WTC11 (cell line): ENCODE results near the gene GALT. TPM values are rescaled to one million over a fixed set of nuclear protein-coding genes. Genes with fewer than 3 reads are reported as not detected.

Experiments used
- ATAC-seq: fragments of 200-7000 bp; cut with Tn5 transposase; 2 replicates; pipeline ENCODE4 v1.10.0; 2021; ENCODE audit warnings: mild to moderate bottlenecking, moderate library complexity
- CTCF ChIA-PET: fragments of 300-600 bp; sonication (Branson Sonifier 250); formaldehyde crosslinking; loops from one replicate; lab custom pipeline; 2021; ENCODE audit warnings: antibody characterized with exemption; lab: Charles Lee
- POLR2A ChIA-PET: fragments of 350-600 bp; sonication (Branson Sonifier 250); formaldehyde crosslinking; loops from one replicate; lab custom pipeline; 2021; ENCODE audit warnings: antibody characterized with exemption; lab: Charles Lee
- DNase-seq: peaks from one replicate; pipeline ENCODE4 v3.0.0; 2021; ENCODE audit warnings: low spot score
- H3K27ac Mint-ChIP-seq: 2 replicates; pipeline ENCODE4 v1.8.0; 2021; ENCODE audit warnings: mixed read lengths
- H3K27me3 Mint-ChIP-seq: 2 replicates; pipeline ENCODE4 v1.8.0; 2021; ENCODE audit warnings: low read depth, mild to moderate bottlenecking, moderate library complexity, mixed read lengths
- H3K36me3 Mint-ChIP-seq: 2 replicates; pipeline ENCODE4 v1.8.0; 2021; ENCODE audit warnings: mixed read lengths
- H3K4me1 Mint-ChIP-seq: 2 replicates; pipeline ENCODE4 v1.8.0; 2022; ENCODE audit warnings: mixed read lengths
- H3K4me3 Mint-ChIP-seq: 2 replicates; pipeline ENCODE4 v1.8.0; 2021; ENCODE audit warnings: mild to moderate bottlenecking, moderate library complexity, mixed read lengths
- H3K9me3 Mint-ChIP-seq: 2 replicates; pipeline ENCODE4 v1.8.0; 2021; ENCODE audit warnings: mixed read lengths
- CREM ChIP-seq: sonication (generic); formaldehyde crosslinking; IDR thresholded peaks from 2 replicates; pipeline ENCODE4 v1.8.1; 2022; ENCODE audit warnings: mild to moderate bottlenecking, missing genetic modification reagents, moderate library complexity
- E2F5 ChIP-seq: sonication (generic); formaldehyde crosslinking; IDR thresholded peaks from 2 replicates; pipeline ENCODE4 v1.8.1; 2022; ENCODE audit warnings: mild to moderate bottlenecking, moderate library complexity, missing genetic modification reagents
- ERG ChIP-seq: fragments of 250-450 bp; sonication (Bioruptor Pico); IDR thresholded peaks from 2 replicates; pipeline ENCODE4 v1.8.0; 2021; ENCODE audit warnings: mild to moderate bottlenecking
- ETV6 ChIP-seq: sonication (generic); formaldehyde crosslinking; IDR thresholded peaks from 2 replicates; pipeline ENCODE4 v1.8.1; 2022; ENCODE audit warnings: mild to moderate bottlenecking, missing genetic modification reagents
- GABPB1 ChIP-seq: sonication (generic); formaldehyde crosslinking; IDR thresholded peaks from 2 replicates; pipeline ENCODE4 v1.8.1; 2023; ENCODE audit warnings: mild to moderate bottlenecking, missing genetic modification reagents
- MAX ChIP-seq: sonication (generic); formaldehyde crosslinking; IDR thresholded peaks from 2 replicates; pipeline ENCODE4 v1.8.0; 2022; ENCODE audit warnings: mild to moderate bottlenecking, missing genetic modification reagents
- NFE2L1 ChIP-seq: sonication (generic); formaldehyde crosslinking; IDR thresholded peaks from 2 replicates; pipeline ENCODE4 v1.8.1; 2023; ENCODE audit warnings: missing genetic modification reagents
- OVOL2 ChIP-seq: fragments of 250-450 bp; sonication (Bioruptor Pico); IDR thresholded peaks from 2 replicates; pipeline ENCODE4 v1.9.0; 2021; ENCODE audit warnings: mild to moderate bottlenecking, borderline replicate concordance
- PRRX2 ChIP-seq: fragments of 250-450 bp; sonication (Bioruptor Pico); IDR thresholded peaks from 2 replicates; pipeline ENCODE4 v1.8.0; 2021; ENCODE audit warnings: mild to moderate bottlenecking
- RELA ChIP-seq: sonication (generic); formaldehyde crosslinking; IDR thresholded peaks from 2 replicates; pipeline ENCODE4 v1.8.1; 2022; ENCODE audit warnings: missing genetic modification reagents, mild to moderate bottlenecking, borderline replicate concordance
- TEAD4 ChIP-seq: sonication (generic); formaldehyde crosslinking; IDR thresholded peaks from 2 replicates; pipeline ENCODE4 v1.8.0; 2022; ENCODE audit warnings: mild to moderate bottlenecking, missing genetic modification reagents
- TP53 ChIP-seq: sonication (generic); formaldehyde crosslinking; IDR thresholded peaks from 2 replicates; pipeline ENCODE4 v1.8.1; 2023; ENCODE audit warnings: mild to moderate bottlenecking, missing genetic modification reagents
- ZNF425 ChIP-seq: fragments of 250-450 bp; sonication (Bioruptor Pico); conservative IDR thresholded peaks from 2 replicates; pipeline ENCODE4 v1.9.0; 2021; ENCODE audit warnings: mild to moderate bottlenecking
- total RNA-seq: library from RNA; stranded (reverse); gene quantifications from 3 replicates; pipeline ENCODE4 v1.2.3, GENCODE V29; 2021
- TF ChIP-seq, protein P1 (sequence below): sonication (generic); formaldehyde crosslinking; IDR thresholded peaks from 2 replicates; pipeline ENCODE4 v1.8.0; 2022; ENCODE audit warnings: missing genetic modification reagents
- TF ChIP-seq, protein P2 (sequence below): sonication (generic); formaldehyde crosslinking; IDR thresholded peaks from 2 replicates; pipeline ENCODE4 v1.8.1; 2023; ENCODE audit warnings: mild to moderate bottlenecking, missing genetic modification reagents, moderate library complexity
- TF ChIP-seq, protein P3 (sequence below): fragments of 250-450 bp; sonication (Bioruptor Pico); IDR thresholded peaks from 2 replicates; pipeline ENCODE4 v1.9.0; 2021; ENCODE audit warnings: moderate library complexity, mild to moderate bottlenecking, inconsistent platforms, borderline replicate concordance
- TF ChIP-seq, protein P4 (sequence below): sonication (generic); formaldehyde crosslinking; conservative IDR thresholded peaks from 2 replicates; pipeline ENCODE4 v1.8.1; 2023; ENCODE audit warnings: mild to moderate bottlenecking, low read depth, missing genetic modification reagents, moderate library complexity
- TF ChIP-seq, protein P5 (sequence below): sonication (generic); formaldehyde crosslinking; IDR thresholded peaks from 2 replicates; pipeline ENCODE4 v1.8.0; 2023; ENCODE audit warnings: missing genetic modification reagents
- TF ChIP-seq, protein P6 (sequence below): fragments of 200-600 bp; IDR thresholded peaks from 2 replicates; pipeline ENCODE4 v1.8.0; 2022; ENCODE audit warnings: antibody characterized with exemption

GALT gene
- total RNA-seq, 1 experiment from 2014 or later = 39.7 TPM

GRCh38 chr9:34654323-34655051, 8.0 kb downstream of the GALT start:
- ChIA-PET CTCF (interaction anchor here (0.6 to 4.2 kb wide), 6 partner anchors 10 to 48 kb away, joined by 3 to 31 read pairs (median 6); no protein-coding TSS in a partner anchor), POLR2A (interaction anchor here (1.1 kb wide), 1 partner anchor 10 kb away, joined by 3 read pairs; no protein-coding TSS in a partner anchor)
- Mint-ChIP-seq H3K4me3 (no peak overlapping the region), H3K9me3 (no peaks in the 10 kb centered on the region), H3K4me1 (peaks cover 29% of the 10 kb centered on the region), H3K36me3 (peaks cover 4% of the 10 kb centered on the region), H3K27me3 (no peaks in the 10 kb centered on the region; the same call in 1 of the 2 replicates)
- ATAC-seq (no peak), DNase-seq (no peak)
- no peak for TF ChIP-seq NFE2L1 (CRISPR knock-in tag)
- no peak for TF ChIP-seq E2F5 (CRISPR knock-in tag)
- TF ChIP-seq, protein P1, sequence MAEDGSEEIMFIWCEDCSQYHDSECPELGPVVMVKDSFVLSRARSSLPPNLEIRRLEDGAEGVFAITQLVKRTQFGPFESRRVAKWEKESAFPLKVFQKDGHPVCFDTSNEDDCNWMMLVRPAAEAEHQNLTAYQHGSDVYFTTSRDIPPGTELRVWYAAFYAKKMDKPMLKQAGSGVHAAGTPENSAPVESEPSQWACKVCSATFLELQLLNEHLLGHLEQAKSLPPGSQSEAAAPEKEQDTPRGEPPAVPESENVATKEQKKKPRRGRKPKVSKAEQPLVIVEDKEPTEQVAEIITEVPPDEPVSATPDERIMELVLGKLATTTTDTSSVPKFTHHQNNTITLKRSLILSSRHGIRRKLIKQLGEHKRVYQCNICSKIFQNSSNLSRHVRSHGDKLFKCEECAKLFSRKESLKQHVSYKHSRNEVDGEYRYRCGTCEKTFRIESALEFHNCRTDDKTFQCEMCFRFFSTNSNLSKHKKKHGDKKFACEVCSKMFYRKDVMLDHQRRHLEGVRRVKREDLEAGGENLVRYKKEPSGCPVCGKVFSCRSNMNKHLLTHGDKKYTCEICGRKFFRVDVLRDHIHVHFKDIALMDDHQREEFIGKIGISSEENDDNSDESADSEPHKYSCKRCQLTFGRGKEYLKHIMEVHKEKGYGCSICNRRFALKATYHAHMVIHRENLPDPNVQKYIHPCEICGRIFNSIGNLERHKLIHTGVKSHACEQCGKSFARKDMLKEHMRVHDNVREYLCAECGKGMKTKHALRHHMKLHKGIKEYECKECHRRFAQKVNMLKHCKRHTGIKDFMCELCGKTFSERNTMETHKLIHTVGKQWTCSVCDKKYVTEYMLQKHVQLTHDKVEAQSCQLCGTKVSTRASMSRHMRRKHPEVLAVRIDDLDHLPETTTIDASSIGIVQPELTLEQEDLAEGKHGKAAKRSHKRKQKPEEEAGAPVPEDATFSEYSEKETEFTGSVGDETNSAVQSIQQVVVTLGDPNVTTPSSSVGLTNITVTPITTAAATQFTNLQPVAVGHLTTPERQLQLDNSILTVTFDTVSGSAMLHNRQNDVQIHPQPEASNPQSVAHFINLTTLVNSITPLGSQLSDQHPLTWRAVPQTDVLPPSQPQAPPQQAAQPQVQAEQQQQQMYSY = no peak
- TF ChIP-seq ETV6 (CRISPR knock-in tag) = no peak
- TF ChIP-seq, protein P2, sequence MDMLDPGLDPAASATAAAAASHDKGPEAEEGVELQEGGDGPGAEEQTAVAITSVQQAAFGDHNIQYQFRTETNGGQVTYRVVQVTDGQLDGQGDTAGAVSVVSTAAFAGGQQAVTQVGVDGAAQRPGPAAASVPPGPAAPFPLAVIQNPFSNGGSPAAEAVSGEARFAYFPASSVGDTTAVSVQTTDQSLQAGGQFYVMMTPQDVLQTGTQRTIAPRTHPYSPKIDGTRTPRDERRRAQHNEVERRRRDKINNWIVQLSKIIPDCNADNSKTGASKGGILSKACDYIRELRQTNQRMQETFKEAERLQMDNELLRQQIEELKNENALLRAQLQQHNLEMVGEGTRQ = no peak
- no peak for TF ChIP-seq OVOL2 (CRISPR knock-in tag)
- no peak for TF ChIP-seq TEAD4
- no peak for TF ChIP-seq CREM (CRISPR knock-in tag)
- TF ChIP-seq, protein P3, sequence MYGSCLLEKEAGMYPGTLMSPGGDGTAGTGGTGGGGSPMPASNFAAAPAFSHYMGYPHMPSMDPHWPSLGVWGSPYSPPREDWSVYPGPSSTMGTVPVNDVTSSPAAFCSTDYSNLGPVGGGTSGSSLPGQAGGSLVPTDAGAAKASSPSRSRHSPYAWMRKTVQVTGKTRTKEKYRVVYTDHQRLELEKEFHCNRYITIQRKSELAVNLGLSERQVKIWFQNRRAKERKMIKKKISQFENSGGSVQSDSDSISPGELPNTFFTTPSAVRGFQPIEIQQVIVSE = no peak
- TF ChIP-seq, protein P4, sequence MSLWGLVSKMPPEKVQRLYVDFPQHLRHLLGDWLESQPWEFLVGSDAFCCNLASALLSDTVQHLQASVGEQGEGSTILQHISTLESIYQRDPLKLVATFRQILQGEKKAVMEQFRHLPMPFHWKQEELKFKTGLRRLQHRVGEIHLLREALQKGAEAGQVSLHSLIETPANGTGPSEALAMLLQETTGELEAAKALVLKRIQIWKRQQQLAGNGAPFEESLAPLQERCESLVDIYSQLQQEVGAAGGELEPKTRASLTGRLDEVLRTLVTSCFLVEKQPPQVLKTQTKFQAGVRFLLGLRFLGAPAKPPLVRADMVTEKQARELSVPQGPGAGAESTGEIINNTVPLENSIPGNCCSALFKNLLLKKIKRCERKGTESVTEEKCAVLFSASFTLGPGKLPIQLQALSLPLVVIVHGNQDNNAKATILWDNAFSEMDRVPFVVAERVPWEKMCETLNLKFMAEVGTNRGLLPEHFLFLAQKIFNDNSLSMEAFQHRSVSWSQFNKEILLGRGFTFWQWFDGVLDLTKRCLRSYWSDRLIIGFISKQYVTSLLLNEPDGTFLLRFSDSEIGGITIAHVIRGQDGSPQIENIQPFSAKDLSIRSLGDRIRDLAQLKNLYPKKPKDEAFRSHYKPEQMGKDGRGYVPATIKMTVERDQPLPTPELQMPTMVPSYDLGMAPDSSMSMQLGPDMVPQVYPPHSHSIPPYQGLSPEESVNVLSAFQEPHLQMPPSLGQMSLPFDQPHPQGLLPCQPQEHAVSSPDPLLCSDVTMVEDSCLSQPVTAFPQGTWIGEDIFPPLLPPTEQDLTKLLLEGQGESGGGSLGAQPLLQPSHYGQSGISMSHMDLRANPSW (CRISPR knock-in tag) = no peak
- TF ChIP-seq MAX (CRISPR knock-in tag) = no peak
- TF ChIP-seq, protein P5, sequence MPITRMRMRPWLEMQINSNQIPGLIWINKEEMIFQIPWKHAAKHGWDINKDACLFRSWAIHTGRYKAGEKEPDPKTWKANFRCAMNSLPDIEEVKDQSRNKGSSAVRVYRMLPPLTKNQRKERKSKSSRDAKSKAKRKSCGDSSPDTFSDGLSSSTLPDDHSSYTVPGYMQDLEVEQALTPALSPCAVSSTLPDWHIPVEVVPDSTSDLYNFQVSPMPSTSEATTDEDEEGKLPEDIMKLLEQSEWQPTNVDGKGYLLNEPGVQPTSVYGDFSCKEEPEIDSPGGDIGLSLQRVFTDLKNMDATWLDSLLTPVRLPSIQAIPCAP (CRISPR knock-in tag) = no peak
- TF ChIP-seq TP53 = no peak
- TF ChIP-seq, all 79 proteins: peak for 0
- no peak overlapping the region for H3K27ac Mint-ChIP-seq

- Mint-ChIP-seq H3K9me3 (no peaks in the 10 kb centered on the region), H3K4me3 (no peak overlapping the region), H3K27me3 (no peaks in the 10 kb centered on the region; the same call in 1 of the 2 replicates), H3K36me3 (no peaks in the 10 kb centered on the region), H3K27ac (no peak overlapping the region), H3K4me1 (peaks cover 29% of the 10 kb centered on the region)
- ATAC-seq = no peak
- ChIA-PET POLR2A (no interaction called here), CTCF (interaction anchor here (0.7 to 2.6 kb wide), 5 partner anchors 9 to 46 kb away, joined by 3 to 12 read pairs (median 7); partner anchors contain the start of gene GALT)
- no peak for DNase-seq
- TF ChIP-seq ZNF425 (CRISPR knock-in tag) = no peak
- TF ChIP-seq PRRX2 (CRISPR knock-in tag) = no peak
- TF ChIP-seq GABPB1 = no peak
- no peak for TF ChIP-seq RELA (CRISPR knock-in tag)
- TF ChIP-seq ERG (CRISPR knock-in tag) = no peak
- TF ChIP-seq, protein P6, sequence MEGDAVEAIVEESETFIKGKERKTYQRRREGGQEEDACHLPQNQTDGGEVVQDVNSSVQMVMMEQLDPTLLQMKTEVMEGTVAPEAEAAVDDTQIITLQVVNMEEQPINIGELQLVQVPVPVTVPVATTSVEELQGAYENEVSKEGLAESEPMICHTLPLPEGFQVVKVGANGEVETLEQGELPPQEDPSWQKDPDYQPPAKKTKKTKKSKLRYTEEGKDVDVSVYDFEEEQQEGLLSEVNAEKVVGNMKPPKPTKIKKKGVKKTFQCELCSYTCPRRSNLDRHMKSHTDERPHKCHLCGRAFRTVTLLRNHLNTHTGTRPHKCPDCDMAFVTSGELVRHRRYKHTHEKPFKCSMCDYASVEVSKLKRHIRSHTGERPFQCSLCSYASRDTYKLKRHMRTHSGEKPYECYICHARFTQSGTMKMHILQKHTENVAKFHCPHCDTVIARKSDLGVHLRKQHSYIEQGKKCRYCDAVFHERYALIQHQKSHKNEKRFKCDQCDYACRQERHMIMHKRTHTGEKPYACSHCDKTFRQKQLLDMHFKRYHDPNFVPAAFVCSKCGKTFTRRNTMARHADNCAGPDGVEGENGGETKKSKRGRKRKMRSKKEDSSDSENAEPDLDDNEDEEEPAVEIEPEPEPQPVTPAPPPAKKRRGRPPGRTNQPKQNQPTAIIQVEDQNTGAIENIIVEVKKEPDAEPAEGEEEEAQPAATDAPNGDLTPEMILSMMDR = no peak
Measured at GRCh38 chr9:34655394-34655793, 8.9 kb downstream of the GALT start.
